T-cell (primary cell): ENCODE data around the gene NUDT14. TPM values are rescaled to one million over a fixed set of nuclear protein-coding genes. Genes with fewer than 3 reads are reported as not detected.
A peak's percentile ranks its signal among the peaks of the same experiment; 100 is the strongest.

ENCODE experiments used
- ATAC-seq, 4 experiments: fragments of 200-7000 bp in 3 of 4; fragments of 150-1000 bp in 1 of 4; cut with Tn5 transposase; replicated peaks in 1 of 4; 1 replicate in 3 of 4; 2 replicates in 1 of 4; pipeline ENCODE4 v1.10.0; 2021; ENCODE audit warnings: moderate library complexity in 3 of 4, mild to moderate bottlenecking in 2 of 4, moderate number of reproducible peaks in 1 of 4
- CTCF ChIA-PET, 2 donors: fragments of 300-600 bp; sonication (Branson Sonifier 250); formaldehyde crosslinking; loops; one replicate each; lab custom pipeline; 2022; ENCODE audit warnings: antibody characterized with exemption in 2 of 2; lab: Charles Lee
- POLR2A ChIA-PET, 2 donors: fragments of 300-600 bp; sonication (Branson Sonifier 250); formaldehyde crosslinking; loops; one replicate each; lab custom pipeline; 2022; ENCODE audit warnings: antibody characterized with exemption in 2 of 2; lab: Charles Lee
- DNase-seq, 35 experiments: peaks; one replicate each; pipeline versions ENCODE4 v3.0.0 to v3.0.0-alpha.2; 2013 to 2023
- H3K27ac ChIP-seq: one replicate; pipeline ENCODE4 v1.5.1; 2013; ENCODE audit warnings: low read length
- H3K27me3 ChIP-seq, 2 experiments: replicated peaks in 1 of 2; 1 replicate in 1 of 2; 2 replicates in 1 of 2; pipeline versions ENCODE4 v1.6.1 to v1.7.0; 2013; ENCODE audit warnings: low read length in 1 of 2, mixed read lengths in 1 of 2; ENCODE audit not compliant: control insufficient read depth in 2 of 2, insufficient read depth in 2 of 2; ENCODE audit errors: extremely low read depth in 1 of 2
- H3K36me3 ChIP-seq, 2 donors: 1 replicate in 1 of 2; 2 replicates in 1 of 2; pipeline versions ENCODE4 v1.6.1 to v1.7.0; 2013; ENCODE audit warnings: low read length in 1 of 2; ENCODE audit not compliant: control insufficient read depth in 2 of 2, insufficient read depth in 1 of 2; ENCODE audit errors: extremely low read depth in 1 of 2
- H3K4me1 ChIP-seq, 2 experiments: 1 replicate in 1 of 2; 2 replicates in 1 of 2; pipeline versions ENCODE4 v1.6.1 to v1.7.0; 2013; ENCODE audit warnings: low read length in 2 of 2, mixed read lengths in 1 of 2; ENCODE audit not compliant: insufficient read depth in 2 of 2, control insufficient read depth in 1 of 2; ENCODE audit errors: extremely low read depth in 1 of 2
- H3K4me3 ChIP-seq, 2 donors: 1 replicate in 1 of 2; 2 replicates in 1 of 2; pipeline versions ENCODE4 v1.5.1 to v1.7.0; 2013; ENCODE audit warnings: mild to moderate bottlenecking in 2 of 2, low read length in 1 of 2, moderate library complexity in 1 of 2; ENCODE audit not compliant: control insufficient read depth in 1 of 2; ENCODE audit errors: extremely low read depth in 1 of 2
- H3K9me3 ChIP-seq: 2 replicates; pipeline ENCODE4 v1.7.0; 2013
- H3K27ac Mint-ChIP-seq, 2 donors: one replicate each; pipeline ENCODE4 v1.8.0; 2020 to 2021; ENCODE audit warnings: mild to moderate bottlenecking in 2 of 2, mixed read lengths in 2 of 2
- H3K27me3 Mint-ChIP-seq, 2 donors: one replicate each; pipeline ENCODE4 v1.8.0; 2021 to 2022; ENCODE audit warnings: mixed read lengths in 2 of 2
- H3K36me3 Mint-ChIP-seq: one replicate; pipeline ENCODE4 v1.8.0; 2021; ENCODE audit warnings: mixed read lengths
- H3K4me1 Mint-ChIP-seq, 3 donors: one replicate each; pipeline ENCODE4 v1.8.0; 2020 to 2022; ENCODE audit warnings: mixed read lengths in 3 of 3, mild to moderate bottlenecking in 1 of 3
- H3K4me3 Mint-ChIP-seq, 3 donors: one replicate each; pipeline ENCODE4 v1.8.0; 2020 to 2022; ENCODE audit warnings: mild to moderate bottlenecking in 3 of 3, mixed read lengths in 3 of 3, moderate library complexity in 3 of 3
- H3K9me3 Mint-ChIP-seq, 3 donors: one replicate each; pipeline ENCODE4 v1.8.0; 2020 to 2022; ENCODE audit warnings: mixed read lengths in 3 of 3
- WGBS: methylation state at CpG from one replicate; pipeline ENCODE4 v1.1.5; 2013; ENCODE audit warnings: missing lambda C conversion rate; ENCODE audit not compliant: insufficient coverage; 5-methylcytosine and 5-hydroxymethylcytosine counted together
- total RNA-seq, 35 experiments: library from RNA in 6 of 35; stranded (reverse) in 6 of 35; fragments of 120-200 nt in 1 of 35; gene quantifications; one replicate each; pipeline versions ENCODE4 v1.2.1 to v1.2.4 and lab custom pipeline; 2013 to 2026

The NUDT14 gene
- total RNA-seq, 5 donors from 2014 or later (not counting 1 experiment from before 2014, with no cell fraction given), result 10.0 to 25.5 (median 20.2) TPM

DNA sequence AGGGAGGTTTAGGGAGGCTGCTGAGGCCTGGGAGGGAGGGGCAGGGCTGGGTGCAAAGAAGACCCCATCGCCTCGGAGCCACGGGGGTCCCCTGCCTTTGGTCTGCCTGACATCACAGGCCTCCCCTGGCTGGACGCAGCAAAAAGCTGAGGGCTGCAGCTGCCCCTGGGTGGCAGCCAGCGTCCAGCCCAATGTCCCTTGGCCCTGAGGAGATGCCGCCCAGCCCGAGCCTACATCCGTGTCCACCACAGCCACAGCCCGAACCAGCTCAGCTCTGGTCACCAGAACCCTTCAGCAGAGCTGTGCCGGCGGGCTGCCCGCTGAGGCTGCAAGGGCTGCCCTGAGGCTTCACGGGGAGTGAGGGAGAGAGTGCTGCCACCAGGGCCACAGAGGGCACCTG is 1.9 kb downstream of the NUDT14 start:
- DNase-seq, result no peak
- H3K4me3 ChIP-seq, result no peak overlapping the region
- peaks cover 0 to 2% of the 10 kb centered on the region in 2 donors for H3K36me3 ChIP-seq
- ChIA-PET POLR2A (no interaction called here), CTCF (interaction anchor here in 1 of 2 donors (0.6 kb wide), 1 partner anchor 112 kb away, joined by 4 read pairs; no protein-coding TSS in a partner anchor)
- Mint-ChIP-seq H3K4me3 (peak overlapping the region in 1 of 3 donors; percentile 73), H3K27me3 (no peaks in the 10 kb centered on the region), H3K36me3 (no peaks in the 10 kb centered on the region), H3K9me3 (no peaks in the 10 kb centered on the region), H3K27ac (no peak overlapping the region), H3K4me1 (peaks cover 22 to 37% (median 24%) of the 10 kb centered on the region in 3 donors)
- H3K4me1 ChIP-seq, result peaks cover 12 to 62% of the 10 kb centered on the region in 2 experiments
- no peak overlapping the region for H3K27ac ChIP-seq
- no peak for ATAC-seq
- no peaks in the 10 kb centered on the region for H3K9me3 ChIP-seq
- peaks cover 0 to 37% of the 10 kb centered on the region in 2 experiments for H3K27me3 ChIP-seq
- 93% methylated on average over 13 of the region's 13 CpGs for WGBS

GRCh38 chr14:105178868-105179140 is 2.3 kb downstream of the NUDT14 start:
- H3K36me3 Mint-ChIP-seq, result no peaks in the 10 kb centered on the region
- no peaks in the 10 kb centered on the region for H3K27me3 Mint-ChIP-seq
- Histone ChIP-seq H3K27ac (no peak overlapping the region), H3K36me3 (peaks cover 0 to 2% of the 10 kb centered on the region in 2 donors), H3K9me3 (no peaks in the 10 kb centered on the region), H3K4me3 (no peak overlapping the region), H3K4me1 (peaks cover 12 to 65% of the 10 kb centered on the region in 2 experiments), H3K27me3 (peaks cover 0 to 37% of the 10 kb centered on the region in 2 experiments)
- H3K27ac Mint-ChIP-seq, result no peak overlapping the region
- no peaks in the 10 kb centered on the region for H3K9me3 Mint-ChIP-seq
- 84% methylated on average over 3 of the region's 11 CpGs for WGBS
- DNase-seq, result no peak
- ChIA-PET CTCF (interaction anchor here in 1 of 2 donors (0.6 kb wide), 1 partner anchor 112 kb away, joined by 4 read pairs; no protein-coding TSS in a partner anchor), POLR2A (no interaction called here)
- no peak for ATAC-seq
- H3K4me3 Mint-ChIP-seq, result no peak overlapping the region
- peaks cover 22 to 39% (median 25%) of the 10 kb centered on the region in 3 donors for H3K4me1 Mint-ChIP-seq

DNA sequence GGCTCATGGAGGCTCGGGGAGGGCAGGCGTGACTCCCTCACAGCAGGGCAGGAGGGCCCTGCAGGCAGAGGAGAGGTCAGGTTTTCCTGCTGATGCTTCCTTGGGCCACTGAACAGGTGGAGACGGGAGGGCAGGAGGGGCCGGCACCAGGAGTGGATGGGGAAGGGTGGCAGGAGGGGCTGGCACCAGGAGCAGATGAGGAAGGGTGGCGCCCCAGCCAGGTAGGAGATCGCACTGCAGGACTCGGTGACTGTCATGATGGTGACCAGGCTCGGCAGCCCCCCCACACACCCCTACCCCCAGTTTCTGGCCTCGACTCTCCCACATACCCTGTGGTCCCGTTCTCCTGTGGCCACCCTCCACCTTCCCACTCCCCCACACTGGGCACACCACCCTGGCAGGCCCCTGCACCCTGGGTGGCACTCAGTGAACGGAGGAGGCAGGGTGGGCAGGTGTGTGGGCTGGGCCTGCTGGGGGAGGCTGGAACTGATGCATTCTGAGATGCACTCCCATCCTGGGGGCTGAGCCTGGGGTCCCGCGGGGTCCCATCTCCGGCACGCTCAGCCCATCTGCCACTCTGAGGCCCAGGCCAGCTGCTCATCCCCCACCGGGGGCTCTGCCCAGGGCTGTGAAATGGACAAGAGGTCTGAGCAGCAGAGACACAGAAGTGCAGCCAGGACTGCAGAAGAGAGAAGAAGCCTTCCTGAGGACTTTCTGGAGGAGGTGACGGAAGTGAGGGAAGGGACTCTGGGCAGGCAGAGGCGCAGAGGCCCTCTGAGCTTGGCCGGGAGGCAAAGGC is 2.8 kb downstream of the NUDT14 start:
- Mint-ChIP-seq H3K27me3 (no peaks in the 10 kb centered on the region), H3K4me1 (peaks cover 22 to 41% (median 25%) of the 10 kb centered on the region in 3 donors), H3K9me3 (no peaks in the 10 kb centered on the region), H3K4me3 (peak overlapping the region in 1 of 3 donors; percentile 21), H3K36me3 (no peaks in the 10 kb centered on the region), H3K27ac (no peak overlapping the region)
- CTCF ChIA-PET, result interaction anchor here in 1 of 2 donors (0.6 kb wide), 1 partner anchor 111 kb away, joined by 4 read pairs; no protein-coding TSS in a partner anchor
- H3K27ac ChIP-seq, result no peak overlapping the region
- ATAC-seq (no peak), DNase-seq (no peak)
- peaks cover 0 to 2% of the 10 kb centered on the region in 2 donors for H3K36me3 ChIP-seq
- no peaks in the 10 kb centered on the region for H3K9me3 ChIP-seq
- WGBS, result 90% methylated on average over 11 of the region's 19 CpGs
- peaks cover 12 to 68% of the 10 kb centered on the region in 2 experiments for H3K4me1 ChIP-seq
- no peak overlapping the region for H3K4me3 ChIP-seq
- H3K27me3 ChIP-seq, result peaks cover 0 to 37% of the 10 kb centered on the region in 2 experiments
- POLR2A ChIA-PET, result no interaction called here

GRCh38 chr14:105177082-105177481 is 4.0 kb downstream of the NUDT14 start:
- H3K9me3 ChIP-seq, result no peaks in the 10 kb centered on the region
- H3K4me1 ChIP-seq, result peaks cover 9 to 58% of the 10 kb centered on the region in 2 experiments
- Mint-ChIP-seq H3K36me3 (no peaks in the 10 kb centered on the region), H3K4me3 (no peak overlapping the region), H3K27me3 (no peaks in the 10 kb centered on the region), H3K27ac (no peak overlapping the region), H3K4me1 (peaks cover 14 to 34% (median 20%) of the 10 kb centered on the region in 3 donors), H3K9me3 (no peaks in the 10 kb centered on the region)
- H3K27ac ChIP-seq, result no peak overlapping the region
- ATAC-seq (no peak), DNase-seq (no peak)
- POLR2A ChIA-PET, result no interaction called here
- CTCF ChIA-PET, result no interaction called here
- peaks cover 0 to 2% of the 10 kb centered on the region in 2 donors for H3K36me3 ChIP-seq
- H3K4me3 ChIP-seq, result no peak overlapping the region
- WGBS, result 74% methylated on average over 11 of the region's 11 CpGs
- H3K27me3 ChIP-seq, result peaks cover 0 to 35% of the 10 kb centered on the region in 2 experiments

GRCh38 chr14:105176513-105176912 is 4.6 kb downstream of the NUDT14 start:
- 81% methylated on average over 9 of the region's 15 CpGs for WGBS
- Histone ChIP-seq H3K27me3 (peaks cover 0 to 36% of the 10 kb centered on the region in 2 experiments), H3K36me3 (peaks cover 0 to 2% of the 10 kb centered on the region in 2 donors), H3K9me3 (no peaks in the 10 kb centered on the region), H3K4me3 (no peak overlapping the region), H3K27ac (no peak overlapping the region), H3K4me1 (peaks cover 7 to 53% of the 10 kb centered on the region in 2 experiments)
- DNase-seq, result no peak
- no peaks in the 10 kb centered on the region for H3K9me3 Mint-ChIP-seq
- no peak overlapping the region for H3K4me3 Mint-ChIP-seq
- H3K27me3 Mint-ChIP-seq, result no peaks in the 10 kb centered on the region
- H3K4me1 Mint-ChIP-seq, result peaks cover 19 to 36% (median 20%) of the 10 kb centered on the region in 3 donors
- CTCF ChIA-PET, result no interaction called here
- ATAC-seq, result no peak
- no peak overlapping the region for H3K27ac Mint-ChIP-seq
- POLR2A ChIA-PET, result interaction anchor here in 1 of 2 donors (0.5 kb wide), 1 partner anchor 34 kb away, joined by 4 read pairs; no protein-coding TSS in a partner anchor
- H3K36me3 Mint-ChIP-seq, result no peaks in the 10 kb centered on the region

- no peak overlapping the region for H3K27ac Mint-ChIP-seq
- peak overlapping the region in 1 of 3 donors; percentile 66 for H3K4me3 Mint-ChIP-seq
- no peaks in the 10 kb centered on the region for H3K9me3 Mint-ChIP-seq
- ChIA-PET POLR2A (no interaction called here), CTCF (interaction anchor here in 1 of 2 donors (0.5 kb wide), 1 partner anchor 391 kb away, joined by 4 read pairs; no protein-coding TSS in a partner anchor)
- H3K36me3 Mint-ChIP-seq, result no peaks in the 10 kb centered on the region
- H3K4me1 ChIP-seq, result peaks cover 9 to 56% of the 10 kb centered on the region in 2 experiments
- peaks cover 0 to 2% of the 10 kb centered on the region in 2 donors for H3K36me3 ChIP-seq
- 17% methylated on average over 14 of the region's 32 CpGs for WGBS
- H3K9me3 ChIP-seq, result no peaks in the 10 kb centered on the region
- peaks cover 0 to 52% of the 10 kb centered on the region in 2 experiments for H3K27me3 ChIP-seq
- H3K4me3 ChIP-seq, result no peak overlapping the region
- ATAC-seq, result peak; percentile 39 to 67 (median 61)
- peaks cover 7 to 9% of the 10 kb centered on the region in 2 donors for H3K27me3 Mint-ChIP-seq
- H3K27ac ChIP-seq, result no peak overlapping the region
- peaks cover 20 to 40% (median 32%) of the 10 kb centered on the region in 3 donors for H3K4me1 Mint-ChIP-seq
- DNase-seq, result peak in 18 of 35 experiments; percentile 15 to 64 (median 34)
These were observed 6.9 kb downstream of the NUDT14 start for GRCh38 chr14:105173901-105174894.
